NCI-H187 (cell line): ENCODE results near the gene PDZD8.
"Not testable (repeated sequence)": the region's sequence is repeated elsewhere in the genome, so short reads cannot be mapped to it uniquely, and the experiment has no call there.

ENCODE experiments used
- DNase-seq, 2 experiments: peaks; one replicate each; lab custom pipeline; 2025; lab: John Stamatoyannopoulos, UW

PDZD8 gene

DNA sequence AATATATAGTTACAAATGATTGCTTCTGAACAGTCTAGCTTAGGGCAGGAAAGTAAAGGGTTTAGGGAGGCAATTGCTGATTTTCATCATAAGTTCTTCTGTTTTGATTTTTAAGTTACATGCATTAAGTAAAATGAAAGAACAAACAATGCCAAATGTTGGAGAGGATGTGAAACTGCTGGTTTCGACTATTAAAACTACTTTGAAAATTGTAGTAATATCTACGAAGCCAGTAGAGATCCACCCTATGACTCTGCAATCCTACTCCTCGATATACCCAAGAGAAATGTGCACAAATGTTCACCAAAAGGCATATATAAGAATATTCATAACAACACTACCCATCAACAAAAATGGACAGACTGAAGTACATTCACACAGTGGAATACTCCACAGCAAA, 24.3 kb downstream of the PDZD8 start:
- DNase-seq: no peak

DNA sequence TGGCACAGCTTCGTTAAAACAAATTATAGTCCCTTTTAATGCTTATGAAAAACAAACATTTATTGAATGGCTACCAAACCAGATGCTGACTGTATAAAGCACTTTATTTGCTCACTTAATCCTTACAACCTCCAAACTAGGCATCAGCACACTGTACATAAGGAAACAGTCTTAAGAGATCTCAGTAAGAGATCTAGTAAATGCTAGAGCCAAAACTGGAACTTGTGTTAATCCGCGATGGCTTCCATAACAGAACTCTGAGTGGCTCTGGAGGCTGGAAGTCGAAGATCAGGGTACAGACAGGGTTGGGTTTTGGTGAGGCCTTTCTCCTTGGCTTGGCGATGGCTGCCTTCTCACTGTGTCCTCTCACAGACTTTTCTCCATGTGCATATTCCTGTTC, 27.0 kb downstream of the PDZD8 start:
- no peak for DNase-seq

DNA sequence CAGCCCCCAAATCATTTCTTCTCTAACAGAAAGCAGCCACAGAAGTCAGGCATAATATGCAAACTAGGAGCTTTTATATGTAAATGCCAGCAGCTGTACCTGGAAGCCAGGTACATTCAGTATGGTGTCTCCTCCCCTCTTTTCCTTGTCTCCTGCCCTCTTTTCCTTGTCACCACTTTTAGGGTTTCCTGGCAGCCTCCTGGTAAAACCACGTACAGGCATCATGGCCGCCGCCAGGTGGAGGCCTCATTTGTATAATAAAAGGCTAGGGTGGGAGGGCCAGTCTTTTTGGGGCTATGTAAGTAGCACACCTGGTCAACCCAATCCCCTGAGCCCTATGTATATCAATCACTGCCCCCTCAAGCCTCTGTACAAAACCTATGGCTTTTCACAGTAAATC, 28.7 kb downstream of the PDZD8 start:
- DNase-seq: no peak

DNA sequence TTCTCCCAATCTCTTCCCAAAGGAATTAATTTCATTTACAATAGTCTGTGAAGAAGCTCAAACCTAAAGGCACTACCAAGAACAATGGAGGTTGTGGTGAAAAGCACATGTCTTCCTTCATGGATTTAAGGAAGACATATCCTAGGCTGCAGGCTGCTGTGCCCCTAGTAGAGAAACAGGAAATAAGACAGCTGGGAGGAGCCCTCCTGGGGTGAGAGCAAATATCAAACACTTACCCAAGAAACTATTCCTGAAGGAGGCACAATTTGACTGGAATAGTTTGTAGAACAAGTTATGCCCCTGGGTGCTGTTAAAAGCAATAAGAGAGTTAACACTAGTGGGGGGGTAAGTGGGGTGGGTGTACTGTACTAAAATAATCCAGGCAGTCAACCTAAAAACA, 30.1 kb downstream of the PDZD8 start:
- no peak for DNase-seq

DNA sequence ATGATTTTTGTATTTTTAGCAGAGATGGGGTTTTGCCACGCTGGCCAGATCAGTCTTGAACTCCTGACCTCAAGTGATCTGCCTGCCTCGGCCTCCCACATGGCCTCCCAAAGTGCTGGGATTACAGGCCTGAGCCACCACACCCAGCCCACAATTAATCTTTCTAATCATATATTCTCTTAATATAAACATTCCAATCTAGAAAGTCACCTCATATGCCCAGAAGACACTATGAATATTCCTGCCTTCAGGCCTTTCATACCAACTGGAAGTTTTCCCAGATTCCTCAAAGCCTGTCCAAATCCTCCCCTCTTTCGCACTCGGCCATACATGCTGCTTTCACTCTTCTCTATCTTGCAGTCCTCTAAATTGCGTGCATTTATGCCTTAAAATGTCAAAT, 32.6 kb downstream of the PDZD8 start:
- no peak for DNase-seq

DNA sequence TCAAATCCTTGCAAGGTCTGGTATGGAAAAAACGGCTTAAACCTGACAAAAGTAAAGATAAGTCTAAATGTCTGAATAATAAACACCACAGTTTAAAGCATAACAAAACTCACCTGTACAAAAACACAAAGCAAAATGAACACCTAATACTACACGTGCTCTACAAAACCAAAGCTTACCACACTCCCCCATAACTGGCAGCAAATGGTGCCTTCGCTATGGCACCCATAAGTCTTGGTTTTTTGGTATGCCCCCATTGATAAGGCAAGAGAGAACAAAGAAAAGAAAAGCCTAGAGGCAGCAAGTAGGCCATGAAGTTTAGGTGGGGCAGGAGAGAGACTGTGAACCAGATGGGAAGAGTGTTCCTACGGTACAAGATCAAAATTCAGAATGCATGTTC, 34.2 kb downstream of the PDZD8 start:
- DNase-seq: no peak

DNA sequence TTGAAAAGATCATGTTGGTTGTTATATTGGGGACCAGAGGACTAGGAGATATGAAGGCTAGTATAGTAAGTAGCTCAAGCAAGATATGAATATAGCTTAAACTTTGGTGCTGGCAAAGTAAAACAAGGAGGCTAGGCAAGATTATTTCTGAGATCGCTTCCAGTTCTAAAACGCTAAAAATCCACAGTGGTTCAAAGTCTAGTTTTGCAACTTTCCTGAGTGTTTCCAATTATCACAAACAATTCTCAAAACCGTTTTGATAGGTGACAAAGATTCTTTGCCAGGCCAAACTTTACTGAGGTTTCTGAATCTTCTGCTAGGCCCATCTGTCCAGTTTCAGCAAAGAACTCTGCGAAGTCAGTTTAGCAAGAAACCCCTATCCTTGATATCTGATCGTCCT, 35.3 kb downstream of the PDZD8 start:
- no peak for DNase-seq

DNA sequence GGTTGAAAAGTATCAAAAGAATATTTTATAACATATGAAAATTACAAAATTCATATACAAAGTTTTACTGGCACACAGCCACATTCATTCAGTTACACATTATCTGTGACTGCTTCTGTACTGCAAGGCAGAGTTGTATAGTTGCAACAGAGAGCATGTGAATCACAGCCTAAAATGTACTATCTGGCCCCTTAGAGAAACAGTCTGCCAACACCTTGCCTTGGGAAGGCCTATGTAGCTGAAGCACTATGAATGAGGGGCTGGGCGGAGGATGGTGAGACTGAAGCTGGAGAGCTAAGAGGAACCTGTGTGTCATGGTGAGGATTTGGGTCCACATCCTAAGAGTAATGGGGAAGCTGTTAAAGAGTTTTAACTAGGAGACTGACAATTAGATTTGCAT, 35.7 kb downstream of the PDZD8 start:
- no peak for DNase-seq

DNA sequence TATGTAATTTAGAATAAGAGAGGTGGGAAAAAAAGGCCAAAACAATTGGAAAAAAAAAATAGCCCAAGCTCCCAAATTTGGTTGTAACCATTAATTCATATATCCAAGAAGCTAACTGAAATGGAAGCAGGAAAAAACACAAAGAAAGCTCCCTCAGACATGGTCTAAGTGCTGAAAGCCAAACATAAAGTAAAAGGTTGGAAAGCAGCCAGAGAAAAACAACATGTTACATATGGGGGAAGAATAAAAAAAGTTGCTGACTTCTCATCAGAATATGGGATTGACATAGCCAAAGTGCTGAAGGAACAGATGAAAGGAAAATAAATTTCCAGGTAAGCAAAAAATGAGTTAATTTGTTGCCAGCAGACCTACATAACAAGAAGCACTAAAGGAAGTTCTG, 40.3 kb downstream of the PDZD8 start:
- DNase-seq: no peak

DNA sequence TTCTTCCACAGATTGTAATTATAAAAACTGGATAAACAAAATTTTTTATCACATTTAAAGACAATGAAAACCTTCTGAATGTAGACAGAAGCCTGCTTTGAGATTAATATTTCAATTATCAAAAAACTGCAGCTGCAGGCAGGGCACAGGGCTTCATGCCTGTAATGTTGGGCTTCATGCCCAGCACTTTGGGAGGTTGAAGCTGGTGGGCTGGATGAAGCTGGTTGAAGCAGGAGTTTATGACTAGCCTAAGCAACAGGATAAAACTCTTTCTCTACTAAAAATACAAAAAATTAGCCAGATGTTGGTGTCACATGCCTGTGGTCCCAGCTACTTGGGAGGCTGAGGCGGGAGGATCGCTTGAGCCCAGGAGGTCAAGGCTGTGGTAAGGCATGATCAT, 41.2 kb downstream of the PDZD8 start:
- DNase-seq: no peak

DNA sequence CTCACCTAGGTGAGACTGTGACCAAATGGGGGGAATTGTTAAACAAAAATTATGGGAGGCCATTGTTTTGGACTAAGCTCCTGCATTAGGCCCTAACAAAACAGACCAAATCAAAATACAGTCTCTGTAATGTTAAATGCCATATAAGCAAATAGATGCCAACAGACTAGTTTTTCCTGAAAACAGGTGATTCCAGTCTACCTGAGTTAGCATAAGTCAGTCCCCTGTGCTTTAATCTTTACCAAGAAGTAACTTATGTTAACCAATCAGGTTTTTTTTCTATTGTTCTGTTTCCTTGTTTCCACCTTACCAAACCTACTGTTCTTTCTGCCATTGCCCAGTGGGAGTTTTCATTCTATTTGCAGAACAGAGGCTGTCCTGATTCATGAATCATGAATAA, 48.0 kb downstream of the PDZD8 start:
- DNase-seq: no peak

DNA sequence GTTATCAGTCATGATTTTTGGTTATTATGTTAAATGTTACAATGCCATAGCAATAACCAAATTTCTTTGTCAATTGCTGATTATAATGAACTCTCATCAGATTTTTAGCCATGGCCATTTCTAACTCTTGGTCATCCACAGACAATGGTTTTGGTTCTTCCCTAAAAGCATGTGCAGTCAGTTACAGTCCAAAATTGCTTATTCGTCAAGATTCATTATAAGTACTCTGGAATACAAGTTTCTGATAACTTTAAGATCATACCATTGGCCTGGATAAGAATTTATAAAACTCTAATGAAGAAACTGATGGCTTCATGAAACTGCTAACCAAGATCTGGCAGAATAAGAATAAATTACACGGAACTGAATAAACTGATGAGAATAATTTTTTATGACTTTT, 50.9 kb downstream of the PDZD8 start:
- DNase-seq: no peak

DNA sequence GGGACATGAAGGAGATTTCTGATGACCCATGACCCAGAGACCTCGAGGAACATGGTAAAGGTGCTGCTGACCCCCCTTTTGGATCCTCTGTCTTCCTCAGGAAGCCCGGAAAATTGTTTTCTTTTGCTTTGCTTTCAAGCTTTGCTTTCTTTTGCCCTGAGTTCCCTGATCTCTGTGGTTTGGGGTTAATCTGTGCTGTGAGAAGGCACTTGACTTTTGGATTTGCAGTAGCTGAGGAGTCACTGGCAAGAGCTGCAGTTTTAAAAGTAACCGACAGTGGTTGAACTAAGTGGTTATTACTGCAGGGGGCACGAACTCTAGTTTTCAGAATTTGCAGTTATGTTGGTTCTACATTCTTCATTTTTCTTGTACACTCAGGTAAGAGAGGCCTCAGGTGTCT, 53.0 kb downstream of the PDZD8 start:
- no peak for DNase-seq

DNA sequence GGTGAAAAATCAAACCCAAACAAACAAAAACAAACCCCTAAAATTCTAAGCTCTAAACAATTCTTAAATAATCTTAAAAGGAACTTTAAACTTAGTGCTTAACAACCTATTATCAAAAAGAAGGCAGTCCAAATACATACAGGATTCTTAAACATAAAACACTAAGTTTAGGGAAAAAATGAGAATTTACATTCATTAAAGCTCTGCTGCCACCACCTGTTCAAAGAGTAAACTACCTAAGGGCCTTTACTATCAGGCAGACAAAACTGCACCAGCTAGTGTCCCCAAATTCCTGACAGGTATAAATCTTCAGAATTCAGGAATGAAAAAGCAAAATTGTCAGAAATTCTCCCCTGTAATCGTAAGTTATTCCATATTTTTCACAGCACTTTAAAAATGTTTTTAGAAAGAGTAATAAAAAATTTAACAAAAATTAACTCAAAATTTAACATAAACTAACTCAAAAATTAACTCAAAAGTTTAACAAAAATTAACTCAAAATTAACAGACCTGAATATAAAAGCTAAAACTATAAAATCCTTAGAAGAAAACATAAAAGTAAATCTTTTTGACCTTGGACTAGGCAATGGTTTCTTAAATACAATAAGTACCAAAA, 55.1 kb downstream of the PDZD8 start:
- DNase-seq: no peak

DNA sequence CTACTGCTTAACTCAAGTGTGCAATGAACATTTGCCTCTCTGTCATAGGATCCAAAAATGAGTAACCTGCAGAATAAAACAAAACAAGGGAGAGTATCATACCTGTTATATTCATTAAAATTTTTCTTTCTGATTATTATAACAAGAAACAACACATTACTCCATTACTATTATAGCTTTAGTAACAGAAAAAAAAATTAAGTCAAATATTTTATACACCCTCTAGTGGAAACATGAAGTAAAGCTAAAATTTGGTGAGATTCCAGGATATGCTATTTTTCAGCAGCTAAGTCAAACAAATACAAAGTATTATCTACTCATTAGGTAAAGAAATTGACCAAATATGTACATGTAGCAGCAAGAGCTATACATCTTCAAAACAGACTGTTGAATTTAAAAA, 56.3 kb downstream of the PDZD8 start:
- DNase-seq: no peak

DNA sequence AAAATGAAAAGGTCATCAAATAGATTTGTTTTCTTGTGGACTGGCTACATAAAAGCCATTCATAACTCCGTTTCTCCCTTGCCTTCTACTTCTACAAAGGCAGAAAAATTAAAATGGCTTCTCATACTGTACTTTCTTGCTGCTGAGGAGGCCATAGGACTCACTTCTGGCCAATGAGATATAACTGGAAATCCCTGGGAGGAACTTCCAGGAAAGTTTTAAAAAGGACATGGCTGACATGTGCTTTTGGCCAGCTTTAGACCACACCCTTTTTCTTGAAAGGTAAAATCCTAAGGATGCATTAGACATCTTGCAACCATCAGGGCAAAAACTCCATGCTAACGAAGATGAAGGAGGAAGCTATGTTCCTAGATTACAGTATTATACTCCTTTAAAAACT, 58.5 kb downstream of the PDZD8 start:
- no peak for DNase-seq

DNA sequence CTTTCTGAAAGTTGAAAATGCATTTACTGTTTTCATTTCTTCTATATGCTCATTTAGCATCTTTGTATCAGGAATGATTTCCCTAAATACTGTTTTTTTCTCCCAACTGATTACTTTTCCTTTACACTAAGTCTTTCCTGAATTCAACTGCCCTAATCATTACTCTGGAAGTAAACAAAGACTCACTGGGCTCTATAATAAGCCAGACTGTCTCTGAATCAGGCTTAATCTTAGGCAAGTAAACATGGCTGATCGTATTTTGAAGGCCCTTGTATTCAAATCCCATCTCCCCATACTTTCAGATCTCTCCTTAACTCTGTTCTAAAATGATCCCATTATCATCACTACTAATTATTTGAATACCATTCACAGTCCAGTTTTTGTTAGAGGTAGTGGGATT, 61.6 kb downstream of the PDZD8 start:
- DNase-seq: no peak

DNA sequence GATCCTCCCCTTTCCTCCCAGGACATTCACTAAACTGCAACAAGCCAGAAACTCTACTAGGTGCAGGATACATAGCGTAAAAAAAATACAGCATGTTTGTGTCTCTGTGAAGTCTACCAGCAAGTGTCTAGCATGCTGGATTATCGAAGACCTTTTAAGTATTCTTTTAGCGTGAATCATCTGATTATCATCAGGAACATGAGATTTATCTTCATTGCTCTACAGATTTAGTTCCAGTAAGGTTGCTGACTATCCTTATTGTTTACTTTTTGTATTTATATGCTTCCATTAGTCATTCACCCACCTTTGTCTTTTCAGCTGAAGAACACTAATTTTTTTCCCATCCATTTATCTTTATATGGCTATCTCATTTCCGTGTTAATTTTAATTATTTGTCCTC, 62.8 kb downstream of the PDZD8 start:
- DNase-seq: no peak

DNA sequence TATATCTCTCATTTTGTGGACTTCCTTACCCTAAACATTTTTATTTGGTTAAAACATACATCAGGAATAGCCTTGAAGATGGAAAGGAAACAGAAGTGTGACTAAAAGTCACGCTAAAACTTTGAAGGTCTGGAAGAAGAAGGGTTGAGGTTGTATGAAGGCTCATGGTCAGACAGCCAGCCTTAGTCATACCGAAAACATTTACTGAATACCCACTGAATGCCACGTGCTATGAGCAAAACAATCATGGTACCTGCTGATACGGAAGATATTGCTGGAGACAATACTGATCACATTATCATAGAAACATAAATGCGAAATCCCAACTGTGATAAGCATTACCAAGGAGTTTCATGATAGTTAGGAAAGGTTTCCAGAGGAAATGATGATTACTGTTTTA, 64.0 kb downstream of the PDZD8 start:
- no peak for DNase-seq

DNA sequence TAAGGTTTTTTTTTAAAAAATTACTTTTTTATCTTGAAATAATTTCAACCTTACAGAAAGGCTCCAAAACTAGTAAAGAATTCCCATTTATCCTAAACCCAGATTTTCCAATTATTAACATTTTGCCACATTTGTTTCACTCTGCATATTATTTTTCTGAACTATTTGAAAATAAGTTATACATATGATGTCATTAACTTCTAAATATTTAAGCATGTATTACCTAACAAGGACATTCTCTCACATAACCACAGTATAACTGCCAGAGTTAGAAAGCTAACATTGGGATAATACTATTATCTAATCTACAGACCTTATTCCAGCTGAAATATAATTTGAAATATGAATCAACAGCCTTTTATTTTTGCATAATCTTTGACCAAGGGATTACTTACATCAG, 68.6 kb downstream of the PDZD8 start:
- no peak for DNase-seq

DNA sequence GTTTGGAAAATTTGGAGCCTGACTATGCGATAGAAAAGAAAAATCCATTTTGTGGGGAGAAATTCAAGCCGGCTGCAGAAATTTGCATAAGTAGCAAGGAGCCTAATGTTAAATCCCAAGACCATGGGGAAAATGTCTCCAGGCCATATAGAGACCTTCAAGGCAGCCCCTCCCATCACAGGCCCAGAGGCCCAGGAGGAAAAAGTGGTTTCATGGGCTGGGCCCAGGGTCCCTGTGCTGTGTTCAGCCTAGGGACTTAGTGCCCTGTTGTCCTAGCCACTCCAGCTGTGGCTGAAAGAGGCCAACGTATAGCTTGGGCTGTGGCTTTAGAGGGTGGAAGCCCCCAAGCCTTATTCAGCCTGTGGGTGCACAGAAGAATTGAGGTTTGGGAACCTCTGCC, 71.8 kb downstream of the PDZD8 start:
- not testable (repeated sequence) for DNase-seq

DNA sequence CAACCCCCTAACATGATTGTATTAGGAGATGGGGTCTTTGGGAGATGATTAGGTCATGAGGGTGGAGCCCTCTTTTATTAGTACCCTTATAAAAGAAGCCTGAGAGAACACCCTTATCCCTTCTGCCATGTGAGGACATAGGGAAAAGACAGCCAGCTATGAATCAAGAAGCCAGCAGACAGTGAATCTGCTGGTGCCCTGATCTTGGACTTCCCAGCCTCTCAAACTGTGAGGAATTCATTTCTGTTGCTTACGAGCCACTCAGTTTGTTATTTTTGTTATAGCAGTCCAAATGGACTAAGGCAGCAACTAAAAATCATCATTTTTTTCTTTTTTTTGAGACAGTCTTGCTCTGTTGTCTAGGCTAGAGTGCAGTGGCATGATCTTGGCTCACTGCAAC, 74.6 kb downstream of the PDZD8 start:
- no peak for DNase-seq

DNA sequence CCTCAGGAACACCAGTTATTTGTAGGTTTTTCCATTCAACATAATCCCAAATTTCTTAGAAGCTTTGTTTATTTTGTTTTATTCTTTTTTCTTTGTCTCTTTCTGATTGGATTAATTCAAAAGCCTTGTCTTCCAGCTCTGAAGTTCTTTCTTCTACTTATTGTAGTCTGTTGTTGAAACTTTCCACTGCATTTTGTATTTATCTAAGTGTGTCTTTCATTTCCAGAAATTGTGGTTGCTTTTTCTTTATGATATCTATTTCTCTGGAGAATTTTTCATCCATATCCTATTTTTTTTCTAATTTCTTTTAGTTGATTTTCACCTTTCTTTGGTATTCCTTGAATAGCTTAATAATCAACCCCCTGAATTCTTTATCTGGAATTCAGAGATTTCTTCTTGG, 75.8 kb downstream of the PDZD8 start:
- no peak for DNase-seq

DNA sequence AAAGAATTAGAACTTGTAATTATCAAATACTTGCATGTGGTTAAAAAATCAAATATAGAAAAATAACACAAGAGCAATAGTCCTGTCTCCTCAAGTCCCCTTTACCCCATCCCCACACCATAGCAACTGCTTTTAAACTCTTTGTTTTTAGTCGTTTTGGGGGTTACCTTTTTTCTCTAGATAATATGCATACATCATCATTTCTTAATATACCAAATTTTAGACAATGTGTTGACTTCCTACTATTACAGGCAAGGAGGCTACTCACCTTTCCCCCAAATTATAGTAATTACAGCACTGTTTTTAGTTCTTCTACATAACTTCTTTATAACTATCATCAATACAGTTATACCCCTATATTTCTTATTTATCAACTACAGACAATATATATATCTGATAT, 77.0 kb downstream of the PDZD8 start:
- no peak for DNase-seq

DNA sequence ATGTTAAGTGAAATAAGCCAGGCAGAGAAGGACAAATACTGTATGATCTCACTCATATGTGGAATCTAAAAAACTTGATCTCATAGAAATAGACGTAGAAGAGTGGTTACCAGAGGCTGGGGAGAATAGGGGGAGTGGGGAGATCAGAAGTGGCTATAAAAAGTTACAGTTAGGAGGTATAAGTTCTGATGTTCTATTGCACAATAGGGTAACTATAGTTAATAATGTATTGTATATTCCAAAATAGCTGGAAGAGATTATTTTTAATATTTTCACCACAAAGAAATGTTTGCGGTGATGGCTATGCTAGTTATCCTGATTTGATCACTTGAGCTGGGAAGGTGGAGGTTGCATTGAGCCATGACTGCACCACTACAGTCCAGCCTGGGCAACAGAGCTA, 80.5 kb downstream of the PDZD8 start:
- DNase-seq: no peak
